ENCODE results near the gene BNC2.

DNA sequence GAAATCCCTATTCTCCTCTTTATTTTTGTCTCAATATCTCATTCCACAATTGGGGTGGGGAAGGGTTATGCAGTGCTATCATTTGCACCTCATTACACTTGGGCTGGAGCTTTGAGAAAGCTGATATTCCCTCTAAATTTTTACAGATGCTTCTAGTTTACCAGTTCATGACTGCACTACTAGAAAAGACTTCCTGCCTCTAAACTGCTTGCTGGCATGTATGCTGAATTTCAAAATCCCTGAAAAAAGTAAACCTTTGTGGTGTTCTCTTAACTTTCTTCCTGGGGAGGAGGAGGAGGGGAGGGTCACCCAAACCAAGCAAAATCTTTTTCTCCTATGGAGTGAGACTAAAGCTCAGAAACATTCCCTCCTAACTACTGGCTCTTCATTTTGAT is 45.1 kb downstream of the BNC2 start:
- TF ChIP-seq, protein P1, sequence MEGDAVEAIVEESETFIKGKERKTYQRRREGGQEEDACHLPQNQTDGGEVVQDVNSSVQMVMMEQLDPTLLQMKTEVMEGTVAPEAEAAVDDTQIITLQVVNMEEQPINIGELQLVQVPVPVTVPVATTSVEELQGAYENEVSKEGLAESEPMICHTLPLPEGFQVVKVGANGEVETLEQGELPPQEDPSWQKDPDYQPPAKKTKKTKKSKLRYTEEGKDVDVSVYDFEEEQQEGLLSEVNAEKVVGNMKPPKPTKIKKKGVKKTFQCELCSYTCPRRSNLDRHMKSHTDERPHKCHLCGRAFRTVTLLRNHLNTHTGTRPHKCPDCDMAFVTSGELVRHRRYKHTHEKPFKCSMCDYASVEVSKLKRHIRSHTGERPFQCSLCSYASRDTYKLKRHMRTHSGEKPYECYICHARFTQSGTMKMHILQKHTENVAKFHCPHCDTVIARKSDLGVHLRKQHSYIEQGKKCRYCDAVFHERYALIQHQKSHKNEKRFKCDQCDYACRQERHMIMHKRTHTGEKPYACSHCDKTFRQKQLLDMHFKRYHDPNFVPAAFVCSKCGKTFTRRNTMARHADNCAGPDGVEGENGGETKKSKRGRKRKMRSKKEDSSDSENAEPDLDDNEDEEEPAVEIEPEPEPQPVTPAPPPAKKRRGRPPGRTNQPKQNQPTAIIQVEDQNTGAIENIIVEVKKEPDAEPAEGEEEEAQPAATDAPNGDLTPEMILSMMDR (IDR thresholded peaks at IDR 0.05), result no peak
- TF ChIP-seq POLR2A (IDR thresholded peaks at IDR 0.05), result no peak

Data from right lobe of liver (tissue), 4 donors.